Measurements from ENCODE around the gene TENT4B.

GRCh38 chr16:50276326-50276640, 123.2 kb downstream of the TENT4B start:
- TF ChIP-seq CTCF (conservative IDR thresholded peaks at IDR 0.05; ENCODE audit: low read depth, low read length) (no peak), EZH2 (IDR thresholded peaks at IDR 0.05; ENCODE audit: borderline replicate concordance, low read depth, low read length, poor library complexity, severe bottlenecking) (no peak)
